ENCODE data around the gene PARVG. TPM values are rescaled to one million over a fixed set of nuclear protein-coding genes. Genes with fewer than 3 reads are reported as not detected.

PARVG gene
- total and polyA plus RNA-seq, 2 of the 8 experiments (the other 6 are each of a cell fraction or from before 2014, with no cell fraction given): 0.37 to 1.5 TPM

GRCh38 chr22:44219101-44219870 is 38.6 kb downstream of the PARVG start:
- H2BK5ac ChIP-seq (ENCODE audit: low read depth, low read length): no peak overlapping the region
- H2BK120ac ChIP-seq (replicated peaks; ENCODE audit: low read depth, low read length): no peak overlapping the region
- H2AFZ ChIP-seq (ENCODE audit: low read length): no peak overlapping the region
- H3K4me1 ChIP-seq (replicated peaks in 1 of 4; ENCODE audit: control insufficient read depth in 3 of 4, insufficient read depth in 4 of 4, low read length in 3 of 4): no peaks in the 10 kb centered on the region
- FAIRE-seq: no peak
- H2BK15ac ChIP-seq (ENCODE audit: low read length): no peak overlapping the region
- peaks cover 3 to 7% of the 10 kb centered on the region in 2 experiments; a peak in 1 of 4 replicates for H3K9me3 ChIP-seq (ENCODE audit: insufficient read depth in 2 of 2, low read depth in 1 of 2, low read length in 1 of 2)
- H3K27ac ChIP-seq (ENCODE audit: low read depth, low read length): no peak overlapping the region
- H3K18ac ChIP-seq (ENCODE audit: extremely low read depth, low read length): no peak overlapping the region
- peak in 1 of 2 experiments; percentile 43 for DNase-seq (ENCODE audit: low read depth in 1 of 2, low spot score in 2 of 2)
- H3K23ac ChIP-seq (ENCODE audit: insufficient read length): no peak overlapping the region
- H2BK20ac ChIP-seq (ENCODE audit: low read length): no peak overlapping the region
- no peak overlapping the region for H3K9ac ChIP-seq (replicated peaks in 1 of 4; ENCODE audit: extremely low read depth in 1 of 4, low read depth in 3 of 4, low read length in 3 of 4)
- H3K36me3 ChIP-seq (ENCODE audit: control insufficient read depth in 2 of 4, insufficient read depth in 4 of 4, low read length in 3 of 4): no peaks in the 10 kb centered on the region
- no peak overlapping the region for H3K4me3 ChIP-seq (ENCODE audit: extremely low read depth in 1 of 4, insufficient read depth in 2 of 4, low read depth in 3 of 4, low read length in 4 of 4)
- no peak overlapping the region for H2BK12ac ChIP-seq (ENCODE audit: low read depth, low read length)
- H3K79me2 ChIP-seq (ENCODE audit: control insufficient read depth in 1 of 2, insufficient read depth in 2 of 2, low read length in 2 of 2): no peaks in the 10 kb centered on the region
- no peaks in the 10 kb centered on the region for H3K23me2 ChIP-seq (ENCODE audit: low read depth, low read length)
- H3K4ac ChIP-seq (replicated peaks; ENCODE audit: insufficient read length, low read depth, low read length): no peak overlapping the region
- no peak overlapping the region for H4K8ac ChIP-seq (ENCODE audit: extremely low read depth, insufficient read depth, low read length)
- WGBS, 2 experiments (ENCODE audit: extremely low coverage in 1 of 2, insufficient coverage in 1 of 2, insufficient read length in 1 of 2, insufficient replicate concordance in 2 of 2, low coverage in 1 of 2, low lambda C conversion rate in 2 of 2, missing lambda C conversion rate in 1 of 2): 92% methylated on average over 21 of the region's 21 CpGs; no CpG with 5 or more reads in 1 of the 2 experiments
- ChIA-PET POLR2A (ENCODE audit: partially characterized antibody) (no interaction called here), CTCF (ENCODE audit: partially characterized antibody) (interaction anchor here (0.6 to 1.4 kb wide), 5 partner anchors 22 to 226 kb away, joined by 3 to 4 read pairs (median 3); no protein-coding TSS in a partner anchor)
- H4K20me1 ChIP-seq (replicated peaks in 1 of 2; ENCODE audit: control insufficient read depth in 1 of 2, insufficient read depth in 2 of 2, low read length in 2 of 2): no peaks in the 10 kb centered on the region
- no peak overlapping the region for H4K5ac ChIP-seq (ENCODE audit: insufficient read length, low read depth, low read length)
- H3K4me2 ChIP-seq (ENCODE audit: insufficient read depth in 1 of 2, low read depth in 2 of 2, low read length in 2 of 2): no peak overlapping the region
- no peak overlapping the region for H2AK5ac ChIP-seq (ENCODE audit: low read depth, low read length)
- H3K79me1 ChIP-seq (ENCODE audit: low read depth, low read length): no peaks in the 10 kb centered on the region
- no peak overlapping the region for H3K56ac ChIP-seq (replicated peaks; ENCODE audit: insufficient read length, low read depth, low read length)
- no peak overlapping the region for H4K91ac ChIP-seq (replicated peaks; ENCODE audit: insufficient read length, low read length)
- H3K27me3 ChIP-seq (replicated peaks in 1 of 4; ENCODE audit: control insufficient read depth in 3 of 4, extremely low read depth in 1 of 4, insufficient read depth in 3 of 4, low read length in 3 of 4): no peaks in the 10 kb centered on the region
- H3K14ac ChIP-seq (ENCODE audit: insufficient read length): no peak overlapping the region
- TF ChIP-seq PHF8 (conservative IDR thresholded peaks at IDR 0.05; ENCODE audit: low read depth, low read length): no peak
- no peak for TF ChIP-seq POU5F1 (IDR thresholded peaks at IDR 0.05; ENCODE audit: low read depth, low read length)
- no peak for TF ChIP-seq GTF2F1 (IDR thresholded peaks at IDR 0.05; ENCODE audit: borderline replicate concordance, low read depth, low read length)
- no peak for TF ChIP-seq ATF2 (IDR thresholded peaks at IDR 0.05; ENCODE audit: low read length)
- no peak for TF ChIP-seq SP2 (IDR thresholded peaks at IDR 0.05; ENCODE audit: low read length)
- no peak for TF ChIP-seq E2F6 (IDR thresholded peaks at IDR 0.05)
- TF ChIP-seq SIRT6 (IDR thresholded peaks at IDR 0.05; ENCODE audit: low read length): no peak
- TF ChIP-seq CBX5 (IDR thresholded peaks at IDR 0.05; ENCODE audit: low read depth, low read length): no peak
- no peak for TF ChIP-seq BCL11A (IDR thresholded peaks at IDR 0.05; ENCODE audit: low read depth in 2 of 2, low read length in 2 of 2)
- TF ChIP-seq RNF2 (IDR thresholded peaks at IDR 0.05; ENCODE audit: borderline replicate concordance, low read depth, low read length, missing control alignments, poor library complexity, severe bottlenecking): no peak
